ENCODE measurements around the gene OPRM1.

The OPRM1 gene

DNA sequence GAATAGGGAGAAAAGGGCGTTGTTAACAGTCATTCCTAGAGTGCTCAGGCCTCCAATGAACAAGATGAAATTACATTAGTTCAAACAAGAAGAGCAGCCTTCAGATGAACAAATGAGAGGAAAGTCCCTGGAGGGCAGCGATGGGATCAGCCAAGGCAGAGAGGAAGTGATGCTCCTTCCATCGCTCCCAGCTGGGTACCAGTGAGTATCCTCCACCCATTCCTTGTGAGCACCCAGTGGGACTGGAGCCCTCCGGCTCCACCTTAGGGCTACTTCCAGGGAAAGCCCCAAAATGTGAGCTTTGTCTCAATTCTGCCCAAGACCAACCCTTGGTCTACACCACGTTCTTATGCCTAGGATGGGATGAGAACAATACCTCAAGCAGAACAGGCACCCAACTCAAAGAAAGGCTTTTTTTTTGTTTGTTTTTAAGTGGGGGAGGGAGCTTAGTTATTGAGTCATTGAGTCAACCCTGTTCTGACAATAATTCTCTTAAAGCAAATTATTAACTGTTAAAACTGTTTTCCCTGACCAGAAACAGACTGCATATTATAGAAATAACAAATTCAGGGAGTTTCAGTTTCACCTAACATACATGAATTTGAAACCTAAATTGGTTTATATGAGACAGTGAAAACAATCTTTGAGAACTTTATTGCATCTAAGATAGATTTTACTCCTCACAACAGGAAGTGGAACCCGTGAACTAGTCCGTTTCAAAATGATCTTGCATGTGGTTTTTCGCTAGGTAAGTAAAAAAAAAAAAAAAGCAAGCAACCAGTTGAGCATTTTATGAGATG lies 210.7 kb downstream of the OPRM1 start:
- DNase-seq (ENCODE audit: low read depth) = no peak
- no peak overlapping the region for H3K4me3 ChIP-seq (replicated peaks; ENCODE audit: low read depth, low read length)
- TF ChIP-seq, protein P1, sequence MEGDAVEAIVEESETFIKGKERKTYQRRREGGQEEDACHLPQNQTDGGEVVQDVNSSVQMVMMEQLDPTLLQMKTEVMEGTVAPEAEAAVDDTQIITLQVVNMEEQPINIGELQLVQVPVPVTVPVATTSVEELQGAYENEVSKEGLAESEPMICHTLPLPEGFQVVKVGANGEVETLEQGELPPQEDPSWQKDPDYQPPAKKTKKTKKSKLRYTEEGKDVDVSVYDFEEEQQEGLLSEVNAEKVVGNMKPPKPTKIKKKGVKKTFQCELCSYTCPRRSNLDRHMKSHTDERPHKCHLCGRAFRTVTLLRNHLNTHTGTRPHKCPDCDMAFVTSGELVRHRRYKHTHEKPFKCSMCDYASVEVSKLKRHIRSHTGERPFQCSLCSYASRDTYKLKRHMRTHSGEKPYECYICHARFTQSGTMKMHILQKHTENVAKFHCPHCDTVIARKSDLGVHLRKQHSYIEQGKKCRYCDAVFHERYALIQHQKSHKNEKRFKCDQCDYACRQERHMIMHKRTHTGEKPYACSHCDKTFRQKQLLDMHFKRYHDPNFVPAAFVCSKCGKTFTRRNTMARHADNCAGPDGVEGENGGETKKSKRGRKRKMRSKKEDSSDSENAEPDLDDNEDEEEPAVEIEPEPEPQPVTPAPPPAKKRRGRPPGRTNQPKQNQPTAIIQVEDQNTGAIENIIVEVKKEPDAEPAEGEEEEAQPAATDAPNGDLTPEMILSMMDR (IDR thresholded peaks at IDR 0.05; ENCODE audit: low read length, missing control alignments) = no peak

GRCh38 chr6:154251116-154251515 lies 212.1 kb downstream of the OPRM1 start:
- TF ChIP-seq, protein P1 (IDR thresholded peaks at IDR 0.05; ENCODE audit: low read length, missing control alignments) = no peak
- H3K4me3 ChIP-seq (replicated peaks; ENCODE audit: low read depth, low read length) = no peak overlapping the region
- peak; percentile 4 for DNase-seq (ENCODE audit: low read depth)

GRCh38 chr6:154252678-154253077 lies 213.6 kb downstream of the OPRM1 start:
- TF ChIP-seq, protein P1 (IDR thresholded peaks at IDR 0.05; ENCODE audit: low read length, missing control alignments) = no peak
- DNase-seq (ENCODE audit: low read depth) = peak; percentile 28
- H3K4me3 ChIP-seq (replicated peaks; ENCODE audit: low read depth, low read length) = no peak overlapping the region

DNA sequence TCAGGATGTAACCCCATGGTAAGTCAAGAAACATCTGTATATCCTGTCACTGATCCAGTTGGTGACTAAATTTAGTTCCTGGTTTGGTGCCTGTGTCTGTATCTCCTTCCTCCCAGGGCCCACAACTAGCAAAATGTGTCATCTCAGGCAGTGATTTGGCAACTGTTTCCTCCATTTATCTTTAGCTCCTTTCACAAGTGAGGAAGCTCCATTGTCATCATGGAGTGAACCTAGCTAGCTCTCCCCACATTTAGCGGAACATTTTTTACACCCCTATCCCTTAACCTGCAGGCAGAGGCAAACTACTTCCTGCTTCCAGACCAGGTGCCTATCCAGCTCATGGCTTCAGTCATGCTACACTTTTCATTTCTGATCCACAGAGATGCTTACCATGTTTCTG lies 218.0 kb downstream of the OPRM1 start:
- no peak for DNase-seq (ENCODE audit: low read depth)

GRCh38 chr6:154258064-154258757 lies 219.2 kb downstream of the OPRM1 start:
- H3K4me3 ChIP-seq (replicated peaks; ENCODE audit: low read depth, low read length) = no peak overlapping the region
- no peak for DNase-seq (ENCODE audit: low read depth)
- TF ChIP-seq, protein P1 (IDR thresholded peaks at IDR 0.05; ENCODE audit: low read length, missing control alignments) = no peak

More for the DNA sequence above, 218.0 kb downstream of the OPRM1 start:
- H3K4me3 ChIP-seq (replicated peaks; ENCODE audit: low read depth, low read length) = no peak overlapping the region
- TF ChIP-seq, protein P1 (IDR thresholded peaks at IDR 0.05; ENCODE audit: low read length, missing control alignments) = no peak

GRCh38 chr6:154261688-154262397 lies 222.8 kb downstream of the OPRM1 start:
- no peak overlapping the region for H3K4me3 ChIP-seq (replicated peaks; ENCODE audit: low read depth, low read length)
- TF ChIP-seq, protein P1 (IDR thresholded peaks at IDR 0.05; ENCODE audit: low read length, missing control alignments) = no peak
- DNase-seq (ENCODE audit: low read depth) = no peak
